BJ (cell line): ENCODE measurements around the gene RBPJ. TPM values are rescaled to one million over a fixed set of nuclear protein-coding genes. Genes with fewer than 3 reads are reported as not detected.

Experiments used
- CTCF ChIA-PET: fragments of 350-600 bp; formaldehyde crosslinking; extraction: SDS; loops from one replicate; lab custom pipeline; 2021; ENCODE audit warnings: antibody characterized with exemption, inconsistent platforms; lab: Yijun Ruan, JAX
- POLR2A ChIA-PET: fragments of 300-600 bp; sonication (Branson Sonifier 250); formaldehyde crosslinking; extraction: SDS; loops from one replicate; lab custom pipeline; 2021; ENCODE audit warnings: antibody characterized with exemption; lab: Charles Lee
- DNase-seq: peaks from one replicate; pipeline ENCODE4 v3.0.0-alpha.2; 2011; ENCODE audit warnings: low read depth
- H3K27me3 ChIP-seq: 2 replicates; pipeline ENCODE4 v1.6.0; 2011; ENCODE audit warnings: low read length; ENCODE audit not compliant: control insufficient read depth, insufficient read depth
- H3K36me3 ChIP-seq: 2 replicates; pipeline ENCODE4 v1.5.1; 2011; ENCODE audit warnings: low read length; ENCODE audit not compliant: control insufficient read depth, insufficient read depth
- H3K4me3 ChIP-seq: 2 replicates; pipeline ENCODE4 v1.5.1; 2011; ENCODE audit warnings: low read depth, mild to moderate bottlenecking, control low read depth, low read length
- CTCF ChIP-seq: IDR thresholded peaks from 2 replicates; pipeline ENCODE4 v1.5.1; 2011; ENCODE audit warnings: low read depth, mild to moderate bottlenecking, control low read depth, inconsistent platforms, low read length, moderate library complexity; ENCODE audit not compliant: insufficient read depth
- polyA plus RNA-seq: library from polyadenylated mRNA; depleted of rRNA; stranded (reverse); fragments of >200 nt; gene quantifications from 2 replicates; pipeline ENCODE4 v1.2.3, GENCODE V29; 2011

The RBPJ gene
- polyA plus RNA-seq, 1 experiment, result 31.6 TPM

- ChIA-PET CTCF (no interaction called here), POLR2A (no interaction called here)
- Histone ChIP-seq H3K27me3 (peaks cover 1% of the 10 kb centered on the region; the same call in 1 of the 2 replicates), H3K36me3 (no peaks in the 10 kb centered on the region), H3K4me3 (no peak overlapping the region)
- no peak for TF ChIP-seq CTCF
- no peak for DNase-seq
These were observed 45.5 kb upstream of the RBPJ start for GRCh38 chr4:26275281-26275680.

- no peak for DNase-seq
- CTCF ChIA-PET, result no interaction called here
- POLR2A ChIA-PET, result no interaction called here
- H3K27me3 ChIP-seq, result peaks cover 1% of the 10 kb centered on the region; the same call in 1 of the 2 replicates
- no peaks in the 10 kb centered on the region for H3K36me3 ChIP-seq
- H3K4me3 ChIP-seq, result no peak overlapping the region
- no peak for TF ChIP-seq CTCF
These were observed 41.4 kb upstream of the RBPJ start for GRCh38 chr4:26279446-26279845.

- peaks cover 1% of the 10 kb centered on the region; the same call in 1 of the 2 replicates for H3K27me3 ChIP-seq
- ChIA-PET CTCF (interaction anchor here (0.6 to 0.7 kb wide), 2 partner anchors 182 to 236 kb away, joined by 3 read pairs; no protein-coding TSS in a partner anchor), POLR2A (no interaction called here)
- H3K4me3 ChIP-seq, result no peak overlapping the region
- no peak for TF ChIP-seq CTCF
- no peak for DNase-seq
- no peaks in the 10 kb centered on the region for H3K36me3 ChIP-seq
These were observed 38.9 kb upstream of the RBPJ start for GRCh38 chr4:26281881-26282280.

GRCh38 chr4:26284536-26284935, 36.3 kb upstream of the RBPJ start:
- ChIA-PET CTCF (interaction anchor here (0.8 kb wide), 1 partner anchor 297 kb away, joined by 3 read pairs; no protein-coding TSS in a partner anchor), POLR2A (no interaction called here)
- Histone ChIP-seq H3K36me3 (no peaks in the 10 kb centered on the region), H3K27me3 (no peaks in the 10 kb centered on the region), H3K4me3 (no peak overlapping the region)
- DNase-seq, result no peak
- no peak for TF ChIP-seq CTCF

GRCh38 chr4:26285272-26285671, 35.5 kb upstream of the RBPJ start:
- POLR2A ChIA-PET, result no interaction called here
- Histone ChIP-seq H3K27me3 (no peaks in the 10 kb centered on the region), H3K36me3 (no peaks in the 10 kb centered on the region), H3K4me3 (no peak overlapping the region)
- TF ChIP-seq CTCF, result no peak
- DNase-seq, result no peak
- CTCF ChIA-PET, result no interaction called here
